Measurements from ENCODE around the gene MMRN1.

- TF ChIP-seq CTCF (IDR thresholded peaks at IDR 0.05; ENCODE audit: insufficient read depth, low read depth, low read length) = no peak
- no peak for TF ChIP-seq EZH2 (IDR thresholded peaks at IDR 0.05; ENCODE audit: insufficient read depth, low read length)
Measured at GRCh38 chr4:89939994-89940393, 45.3 kb downstream of the MMRN1 start.
